ENCODE results near the gene EMC1.

EMC1 gene

DNA sequence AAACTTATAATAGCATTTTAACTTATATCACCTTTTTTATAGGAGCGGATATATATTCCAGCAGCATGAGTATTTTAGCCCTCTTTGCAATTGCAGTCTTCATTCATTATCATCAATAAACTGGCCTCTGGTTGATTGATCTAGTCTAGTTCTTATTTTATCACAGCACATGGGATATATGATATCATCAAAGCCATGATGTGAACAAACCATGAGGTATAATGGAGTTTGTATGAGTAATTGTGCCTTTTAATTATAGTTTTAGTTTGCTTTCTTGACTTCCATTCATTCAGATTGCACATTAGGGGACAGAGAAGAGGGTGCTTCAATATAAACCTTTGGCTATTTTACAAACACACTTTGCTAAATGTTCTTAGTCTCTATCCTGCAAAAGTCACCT, 37.7 kb downstream of the EMC1 start:
- DNase-seq, result no peak

DNA sequence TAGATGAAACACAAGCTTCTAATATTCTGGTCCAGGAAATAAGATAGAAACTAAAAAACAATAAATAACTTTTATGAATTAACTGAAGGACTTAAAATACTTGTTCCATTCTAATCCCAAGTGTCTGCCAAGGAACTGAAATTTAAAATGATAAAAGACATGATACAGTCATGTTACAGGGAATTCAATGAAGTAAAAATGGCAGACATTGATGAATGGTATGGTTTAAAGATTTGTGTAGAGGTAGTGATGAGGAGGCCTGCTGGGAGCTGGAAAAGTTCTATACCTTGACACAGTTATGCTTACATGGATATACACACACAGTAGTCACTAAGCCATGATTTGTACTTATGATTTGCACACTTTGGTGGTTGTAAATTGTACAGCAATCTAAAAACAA, 39.2 kb downstream of the EMC1 start:
- DNase-seq, result no peak

DNA sequence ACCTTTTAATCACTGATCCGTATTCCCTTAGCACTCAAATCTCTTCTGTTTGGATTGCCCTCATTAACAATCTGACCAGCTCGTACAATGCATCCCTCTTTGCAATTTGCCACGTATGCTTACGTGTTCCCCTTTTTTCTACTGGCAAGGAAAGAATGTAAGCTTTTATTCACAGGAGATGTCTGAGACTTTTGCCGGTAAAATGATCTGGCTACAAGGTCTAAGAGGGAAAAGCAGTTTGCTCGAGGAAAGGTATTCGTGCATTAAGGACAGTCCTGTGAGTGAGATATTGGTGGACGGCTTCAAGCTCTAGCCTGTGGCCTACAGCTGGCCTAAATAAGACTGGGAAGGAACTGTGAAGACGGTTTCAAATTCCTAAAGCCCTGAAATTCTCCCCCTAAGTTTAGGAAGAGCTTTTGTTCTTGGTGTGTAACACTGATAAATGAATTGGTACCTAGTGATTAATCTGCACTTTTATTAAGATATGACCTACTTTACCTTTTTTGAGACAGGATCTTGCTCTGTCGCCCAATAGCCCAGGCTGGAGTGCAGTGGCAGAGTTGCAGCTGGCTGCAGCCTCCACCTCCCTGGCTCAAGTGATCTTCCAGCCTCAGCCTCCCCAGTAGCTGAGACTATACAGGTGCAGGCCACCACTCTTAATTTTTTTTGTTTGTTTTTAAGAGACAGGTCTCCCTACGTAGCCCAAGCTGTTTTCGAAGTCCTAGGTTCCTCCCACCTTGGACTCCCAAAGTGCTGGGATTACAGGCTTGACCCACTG, 40.4 kb downstream of the EMC1 start:
- peak; percentile 33 for DNase-seq

DNA sequence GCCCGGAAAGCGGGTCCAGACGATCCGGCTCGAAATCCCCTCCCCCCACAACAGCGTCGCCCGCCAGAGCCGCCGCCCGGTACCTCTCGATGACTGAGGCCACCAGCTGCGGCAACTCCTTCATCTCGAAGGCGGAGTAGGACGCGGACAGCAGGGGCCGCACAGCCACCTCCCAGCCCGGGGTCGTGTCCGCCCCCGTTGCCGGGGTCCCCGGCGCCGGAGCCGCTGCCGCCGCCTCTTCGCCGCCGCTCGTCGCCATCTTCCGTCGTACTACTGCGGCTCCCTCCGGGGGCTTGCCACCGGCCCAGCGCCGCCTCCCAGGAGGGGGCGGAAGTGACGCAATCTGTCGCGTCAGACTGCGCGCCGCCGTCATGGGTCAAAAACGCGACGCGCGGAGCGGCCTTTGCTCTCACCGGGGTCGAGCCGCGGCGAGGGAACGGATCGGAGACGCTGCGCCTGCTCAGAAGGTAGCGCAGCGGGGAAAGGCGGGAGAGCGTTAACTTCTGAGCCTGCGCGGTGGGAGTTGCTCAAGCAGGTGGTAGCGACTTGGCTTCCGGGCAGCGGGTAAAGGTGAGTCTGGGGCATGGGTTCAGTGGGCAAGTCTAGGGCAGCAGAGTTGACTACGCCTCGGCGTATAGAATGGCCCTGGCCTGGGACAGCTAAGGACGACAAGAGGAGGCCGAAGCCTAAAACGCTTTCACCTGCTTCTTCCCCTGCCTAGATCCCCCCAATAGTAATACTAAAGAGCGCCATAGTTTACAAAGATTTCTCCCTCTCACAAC, 41.1 kb downstream of the EMC1 start, which contains the start of gene UBR4:
TSS of gene UBR4 (minus strand) at position 277 of the 782 bp plus-strand sequence. CDS start at position 259, 18 bp downstream.
- DNase-seq, result peak; percentile 99

DNA sequence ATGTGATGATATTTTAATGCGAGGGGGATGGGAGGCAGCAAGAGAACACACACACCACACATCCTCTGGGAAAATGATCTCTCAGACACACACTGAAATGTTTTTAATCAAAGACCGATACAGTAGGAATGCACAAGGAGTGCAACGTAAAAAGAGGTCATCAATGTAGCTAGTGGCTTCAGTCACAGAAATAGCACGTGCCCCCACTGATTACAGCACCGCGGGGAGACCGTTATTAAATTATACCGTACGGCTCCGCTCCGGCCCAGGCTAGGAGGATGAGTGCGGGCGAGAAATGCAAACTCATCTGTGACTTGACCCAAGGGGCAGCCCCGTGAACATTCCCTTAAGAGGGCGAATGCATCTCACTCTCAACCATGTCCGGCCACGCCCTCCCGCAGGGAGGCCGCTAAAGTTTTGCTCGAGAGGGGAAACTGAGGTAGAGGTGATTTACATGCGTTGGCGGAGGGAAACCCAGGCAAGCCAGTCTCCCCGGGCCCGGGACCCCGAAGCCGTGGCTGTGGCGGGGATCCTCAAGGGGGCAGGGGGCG, 41.8 kb downstream of the EMC1 start:
- peak; percentile 44 for DNase-seq

DNA sequence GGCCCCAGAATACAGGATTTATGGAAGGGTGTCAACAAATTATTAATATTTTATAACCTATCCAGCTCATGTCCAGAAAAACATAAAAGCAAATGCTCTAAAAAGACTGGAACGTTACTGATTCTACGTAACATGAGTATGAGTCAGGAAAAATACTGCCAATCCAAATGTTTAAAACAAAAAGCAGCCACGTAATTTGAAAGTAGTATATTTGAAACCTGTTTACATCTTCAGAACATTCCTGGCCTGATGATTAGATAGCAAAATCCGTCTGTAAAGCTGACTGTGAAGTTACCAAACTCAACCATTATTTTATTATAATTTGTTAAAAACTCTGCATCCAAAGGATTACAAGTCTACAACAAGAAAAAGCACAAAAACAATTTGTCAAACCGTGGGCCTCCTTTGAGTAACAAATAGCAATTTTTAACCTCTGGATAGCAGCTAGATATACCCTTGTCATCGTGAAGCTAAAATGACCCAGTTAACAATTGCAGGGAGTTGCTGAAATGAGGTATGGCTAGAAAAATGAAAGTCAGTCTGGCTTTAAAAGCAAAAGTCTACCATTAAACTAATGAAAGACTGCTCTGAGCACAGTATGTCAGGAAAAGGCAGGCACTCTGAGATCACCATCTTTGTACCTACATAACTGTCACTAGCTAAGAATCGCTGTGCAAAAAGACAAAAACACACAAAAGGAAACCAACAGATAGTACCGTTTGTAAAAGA, 42.5 kb downstream of the EMC1 start:
- DNase-seq, result no peak

DNA sequence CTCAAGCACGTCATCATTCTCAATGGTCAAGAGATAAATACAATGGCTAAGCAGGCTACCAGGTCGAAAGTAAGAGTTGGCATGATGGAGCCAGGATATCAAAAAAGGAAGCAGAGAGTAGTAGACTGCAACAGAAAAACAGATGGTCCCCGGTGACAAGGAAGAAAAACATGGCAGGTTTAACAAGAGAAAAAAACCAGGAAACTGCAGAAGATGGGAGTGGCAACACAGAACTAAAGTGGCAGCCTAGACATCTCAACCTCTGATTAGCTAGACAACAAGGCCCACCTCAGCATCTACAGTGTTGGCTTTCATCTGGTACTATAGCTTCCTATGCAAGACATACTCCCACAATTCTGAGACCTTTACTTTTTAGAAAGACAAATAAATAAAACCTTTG, 44.4 kb downstream of the EMC1 start:
- DNase-seq, result no peak

DNA sequence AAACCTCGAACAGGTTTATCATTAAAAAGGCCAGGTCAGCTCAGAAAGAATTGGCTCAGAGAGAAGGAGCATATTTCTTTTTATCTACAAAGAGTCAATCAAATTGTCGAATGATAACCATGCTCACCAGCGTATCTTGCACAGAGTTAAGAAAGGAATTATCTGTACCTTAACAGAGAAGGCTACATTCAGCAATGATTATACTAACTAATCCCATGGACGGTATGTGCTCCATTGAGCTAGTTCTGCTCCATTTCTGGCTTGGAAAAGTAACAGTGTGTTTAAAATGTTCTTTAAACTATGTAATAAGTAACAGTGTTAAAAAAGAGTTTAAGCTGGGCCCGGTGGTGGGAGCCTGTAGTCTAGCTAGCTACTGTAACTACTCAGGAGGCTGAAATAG, 45.5 kb downstream of the EMC1 start:
- no peak for DNase-seq

DNA sequence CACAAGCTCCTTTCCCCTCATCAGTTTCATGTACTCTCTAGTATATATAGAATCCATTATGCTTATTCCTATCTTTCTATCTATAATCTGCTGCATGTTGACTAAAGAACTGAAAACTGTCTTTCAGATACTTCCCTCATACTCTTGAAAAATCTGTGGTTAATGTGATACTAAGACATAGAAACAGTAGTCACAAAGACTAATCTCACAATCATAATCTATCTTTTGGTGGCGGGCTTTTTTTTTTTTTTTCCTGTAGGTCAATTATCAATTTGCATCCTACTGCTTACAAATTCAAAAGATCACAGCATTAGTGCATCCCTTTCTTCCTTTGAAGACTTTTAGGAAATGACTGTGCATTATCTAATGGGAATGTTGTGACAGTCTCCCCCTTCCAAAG, 45.9 kb downstream of the EMC1 start:
- no peak for DNase-seq

DNA sequence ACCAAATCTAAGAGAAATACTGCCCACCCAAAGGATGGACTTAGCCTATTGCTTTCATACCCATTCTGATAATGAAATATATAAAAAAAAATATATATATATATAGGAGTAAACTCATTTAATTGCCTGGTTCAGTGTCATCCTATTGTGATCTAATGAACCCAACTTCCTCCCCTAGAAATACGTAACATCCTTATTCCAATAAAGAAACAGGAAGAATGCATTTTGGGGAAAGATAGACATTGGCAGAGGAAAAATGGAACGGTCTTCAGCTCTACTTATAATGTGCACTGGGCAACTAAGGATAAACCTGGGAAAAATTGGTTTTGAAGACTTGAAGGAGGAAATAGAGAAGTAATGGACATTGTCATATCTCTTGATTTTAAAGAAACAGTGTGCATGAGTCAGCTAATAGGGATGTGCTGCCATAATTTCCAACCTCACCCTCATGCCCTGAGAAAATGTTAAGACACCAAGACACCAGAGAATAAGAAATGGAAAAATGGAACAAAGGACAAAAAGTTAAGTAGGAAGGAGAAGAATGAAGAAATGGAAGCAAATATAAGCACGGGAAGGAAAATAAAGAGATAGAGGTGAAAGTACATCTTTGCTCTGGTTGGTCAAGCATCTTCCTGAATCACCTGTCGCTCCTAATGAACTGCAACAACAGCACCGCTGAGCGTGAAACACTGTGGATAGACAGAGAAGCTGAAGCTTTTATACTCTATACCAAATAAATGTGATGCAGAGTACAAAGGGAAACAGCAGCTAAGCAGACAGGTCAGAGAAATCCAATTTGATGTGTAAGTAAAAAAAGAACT, 46.7 kb downstream of the EMC1 start:
- DNase-seq, result no peak

DNA sequence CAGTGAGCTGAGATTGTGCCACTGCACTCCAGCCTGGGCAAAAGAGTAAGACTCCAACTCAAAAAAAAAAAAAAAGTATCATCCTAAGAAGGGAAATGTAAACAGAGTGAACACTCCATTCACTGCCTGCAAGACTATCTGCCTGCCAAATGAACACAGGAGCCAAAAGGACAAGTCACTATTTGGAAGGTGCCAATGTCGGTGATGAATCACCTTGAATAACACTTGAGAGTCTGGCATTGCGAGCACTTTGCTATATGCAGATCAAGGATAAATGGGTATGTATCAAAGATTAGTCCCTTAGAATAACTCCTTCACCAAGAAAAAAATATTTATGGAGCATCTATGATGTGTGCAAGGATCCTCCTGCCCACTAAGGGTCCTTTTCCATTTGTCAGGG, 47.9 kb downstream of the EMC1 start:
- no peak for DNase-seq

DNA sequence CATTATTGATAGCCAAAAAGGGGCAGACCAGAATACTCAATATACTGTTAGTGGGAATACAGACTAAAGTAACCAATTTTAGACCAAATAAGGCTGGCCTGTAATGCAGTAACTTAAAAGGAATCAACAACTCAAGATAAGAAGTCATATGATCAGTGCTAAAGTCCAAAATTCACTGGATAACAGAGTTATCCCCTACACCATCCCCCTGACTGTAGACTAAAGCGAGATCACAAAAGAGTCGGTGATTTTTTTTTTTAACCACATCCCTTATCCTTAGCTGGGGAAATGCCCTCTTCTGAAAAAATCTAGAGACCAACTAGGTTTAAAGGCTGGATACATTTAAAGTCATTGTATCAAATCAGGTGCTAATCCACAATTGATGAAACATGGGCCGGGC, 48.9 kb downstream of the EMC1 start:
- no peak for DNase-seq

DNA sequence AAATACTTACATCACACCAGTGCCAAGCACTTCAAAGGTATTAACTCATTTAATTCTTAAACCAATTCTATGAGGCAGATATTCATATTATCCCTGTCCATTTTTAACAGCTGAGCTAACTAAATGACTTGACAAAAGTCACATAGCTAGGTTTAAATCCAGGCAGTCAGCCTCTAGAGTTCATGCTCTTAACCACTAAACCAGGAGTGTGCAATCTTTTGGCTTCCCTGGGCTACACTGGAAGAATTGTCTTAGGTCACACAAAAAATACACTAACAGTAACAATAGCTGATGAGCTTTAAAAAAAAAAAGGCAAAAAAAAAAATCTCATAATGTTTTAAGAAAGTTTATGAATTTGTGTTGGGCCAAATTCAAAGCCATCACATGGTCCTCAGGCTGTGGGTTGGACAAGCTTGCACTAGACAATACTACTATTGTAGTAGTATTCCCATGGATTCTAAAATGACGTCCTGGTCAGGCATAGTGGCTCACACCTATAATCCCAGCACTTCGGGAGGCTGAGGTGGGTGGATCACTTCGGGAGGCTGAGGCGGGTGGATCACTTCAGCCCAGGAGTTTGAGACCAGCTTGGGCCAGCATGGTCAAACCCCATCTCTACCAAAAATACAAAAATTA, 51.2 kb downstream of the EMC1 start:
- DNase-seq, result no peak

DNA sequence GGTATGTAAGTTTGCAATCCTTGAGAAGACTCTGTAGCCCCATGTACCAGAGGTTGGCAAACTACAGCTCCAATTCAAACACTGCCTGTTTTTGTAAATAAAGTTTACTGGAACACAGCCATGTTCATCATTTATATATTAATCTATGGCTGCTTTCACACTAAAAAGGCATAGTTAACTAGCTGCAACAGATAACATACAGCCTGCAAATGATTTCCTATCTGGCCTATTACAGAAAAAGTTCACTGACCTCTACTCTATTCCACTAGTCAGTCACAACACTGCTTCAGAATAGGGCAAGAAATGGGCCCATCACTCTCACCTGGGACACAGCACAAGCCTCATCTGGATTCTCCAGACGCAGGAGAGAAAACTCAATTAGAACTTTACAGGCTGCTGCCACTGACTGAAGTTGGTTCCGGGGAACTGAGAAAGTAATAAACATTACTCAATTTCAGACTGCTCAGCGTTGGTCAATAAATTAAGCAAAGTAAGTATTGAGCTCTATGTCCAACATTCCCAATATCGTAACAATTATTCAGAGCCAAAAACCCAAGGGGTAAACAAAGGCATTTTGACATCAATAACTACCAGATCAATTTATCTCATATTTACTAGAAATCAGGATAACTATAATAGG, 51.9 kb downstream of the EMC1 start:
- no peak for DNase-seq

DNA sequence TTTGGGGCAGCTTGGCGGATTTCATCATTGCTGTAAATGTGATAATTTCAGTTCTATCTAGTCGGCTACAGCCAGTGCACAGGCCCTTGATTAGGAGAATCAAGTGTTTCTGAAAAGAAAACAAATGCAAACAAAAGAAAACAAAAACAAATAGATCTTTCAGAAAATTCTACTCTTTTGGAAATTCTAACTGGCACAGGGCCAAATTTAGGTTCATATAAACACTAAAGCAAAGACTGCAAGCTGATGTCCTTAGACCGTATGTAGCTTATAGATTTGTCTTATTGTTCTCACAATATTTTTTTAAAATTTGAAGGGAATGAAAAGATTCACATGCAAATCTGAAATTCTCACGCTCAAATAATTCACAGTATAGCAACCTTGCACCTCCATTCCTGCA, 52.5 kb downstream of the EMC1 start:
- no peak for DNase-seq

DNA sequence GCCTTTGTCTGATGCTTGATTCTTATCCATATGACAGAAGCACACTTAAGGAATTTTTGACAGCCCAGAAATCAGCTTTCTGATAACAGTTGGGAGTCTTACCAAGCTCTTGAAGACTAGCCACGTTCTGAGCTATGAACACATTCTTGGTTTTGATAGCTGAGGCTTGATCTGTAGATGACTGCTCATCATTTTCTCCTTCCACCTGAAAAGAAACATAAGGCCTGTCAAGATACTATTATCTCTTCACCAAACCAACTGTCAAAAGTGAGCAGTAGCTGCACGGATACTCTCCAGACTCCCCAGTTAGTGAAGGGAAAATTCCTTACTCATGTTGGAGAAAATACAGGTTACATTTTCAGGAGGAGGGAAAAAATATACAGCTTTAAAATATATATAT, 53.5 kb downstream of the EMC1 start:
- DNase-seq, result no peak

DNA sequence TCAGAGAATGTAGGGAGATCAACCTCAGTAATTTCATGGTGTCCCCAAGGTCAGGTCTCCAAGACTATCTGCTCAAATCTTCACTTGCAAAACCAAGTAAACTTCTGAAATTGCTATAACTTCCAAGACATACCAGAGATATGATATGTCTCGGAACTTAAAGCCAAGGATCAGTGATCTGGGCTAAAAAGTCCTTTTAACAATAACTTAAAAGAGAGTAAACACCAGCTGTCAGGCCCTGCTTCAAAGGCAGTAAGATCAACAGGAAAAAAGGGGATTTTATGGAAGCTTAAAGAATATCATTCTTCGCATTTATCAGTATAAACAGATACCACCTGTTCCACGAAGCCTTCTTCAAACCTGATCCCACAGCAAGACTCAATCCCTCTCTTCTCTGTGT, 55.0 kb downstream of the EMC1 start:
- DNase-seq, result no peak

DNA sequence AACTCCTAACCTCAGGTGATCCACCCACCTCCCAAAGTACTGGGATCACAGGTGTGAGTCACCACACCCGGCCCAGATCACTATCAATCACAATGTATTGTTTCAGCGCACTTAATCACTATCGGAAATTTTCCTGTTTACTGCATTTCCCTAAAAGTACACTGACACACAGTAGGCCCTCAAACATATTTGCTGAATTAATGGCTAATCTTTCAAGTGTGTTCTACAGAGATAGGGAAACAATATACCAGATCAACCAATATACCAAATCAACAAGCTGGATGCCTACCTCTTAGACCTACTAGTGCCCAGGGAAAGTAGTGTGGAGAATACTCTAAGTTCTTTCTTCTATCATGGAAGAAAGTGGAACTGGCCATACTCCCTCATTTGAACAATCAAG, 58.3 kb downstream of the EMC1 start:
- no peak for DNase-seq

DNA sequence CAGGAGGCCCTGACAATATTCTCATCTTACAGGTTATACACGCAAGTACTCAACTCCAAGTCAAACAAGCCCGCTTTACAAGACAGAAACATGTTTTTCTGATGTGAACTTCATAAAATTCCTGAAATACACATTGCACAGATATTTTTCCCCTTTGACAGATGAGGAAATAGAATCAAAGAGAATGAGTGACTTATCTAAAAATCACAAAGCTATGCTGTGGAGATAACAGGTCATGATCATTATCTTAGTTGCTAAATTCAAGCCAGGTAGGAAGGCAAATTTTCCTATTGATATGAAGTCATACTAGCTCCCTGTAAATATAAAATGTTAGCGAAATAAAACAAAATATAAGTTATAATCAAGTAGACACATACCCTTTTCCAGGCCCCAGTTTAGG, 59.5 kb downstream of the EMC1 start:
- no peak for DNase-seq

DNA sequence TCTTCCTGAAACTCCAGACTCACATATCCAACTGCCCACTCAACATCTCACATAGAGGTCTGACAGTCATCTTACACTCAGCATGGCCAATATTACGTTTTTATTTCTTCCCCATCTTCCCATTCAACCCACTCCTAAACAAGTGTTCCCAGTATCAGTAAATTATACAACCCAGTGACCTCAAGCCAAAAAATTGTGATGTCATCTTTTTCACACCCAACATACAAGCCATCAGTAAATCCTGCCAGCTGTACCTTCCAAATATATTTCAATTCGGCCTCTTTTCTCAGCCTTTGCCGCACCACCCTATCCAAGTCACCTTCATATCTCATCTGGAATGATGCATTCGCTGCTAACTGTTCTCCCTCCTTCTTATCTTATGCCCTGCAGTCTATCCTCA, 60.9 kb downstream of the EMC1 start:
- no peak for DNase-seq

DNA sequence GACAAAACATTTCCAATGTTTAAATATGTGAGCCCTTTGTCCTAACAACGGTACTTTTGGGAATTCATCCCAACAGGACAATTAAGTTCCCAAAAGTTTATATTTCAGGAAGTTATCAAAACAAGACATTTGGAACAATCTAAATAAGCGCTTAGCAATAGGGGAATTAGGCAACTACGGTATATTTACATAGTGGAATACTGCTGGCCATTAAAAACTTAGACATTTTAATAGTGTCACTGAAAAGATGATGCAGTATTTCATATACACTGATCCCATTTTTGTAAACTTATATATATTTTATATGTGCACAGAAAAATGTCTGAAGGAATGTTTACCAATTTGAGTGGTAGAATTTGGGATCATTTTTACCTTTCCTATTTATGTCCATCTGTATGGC, 62.1 kb downstream of the EMC1 start:
- DNase-seq, result no peak

DNA sequence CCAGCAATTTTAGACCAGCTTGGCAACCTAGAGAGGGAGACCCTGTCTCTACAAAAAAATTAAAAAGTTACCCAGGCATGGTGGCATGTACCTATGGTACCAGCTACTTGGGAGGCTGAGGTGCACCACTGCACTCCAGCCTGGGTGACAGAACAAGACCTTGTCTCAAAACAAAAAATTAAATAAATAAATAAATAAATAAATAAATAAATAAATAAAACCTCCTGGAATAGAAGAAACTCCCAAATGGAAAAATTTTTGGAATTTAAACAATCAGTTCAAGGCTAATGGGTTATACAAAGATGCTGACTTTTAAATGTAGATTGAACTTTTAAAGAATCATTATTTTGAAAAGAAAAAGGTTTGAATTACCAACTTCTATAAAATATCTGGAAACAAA, 63.5 kb downstream of the EMC1 start:
- DNase-seq, result no peak
